NCI-H2227 treated with DMSO at 0.1 percent for 48 hours (cell line): ENCODE data around the gene CNOT1.
"Not testable (repeated sequence)": the region's sequence is repeated elsewhere in the genome, so short reads cannot be mapped to it uniquely, and the experiment has no call there.

Experiments used
- DNase-seq: peaks from one replicate; lab custom pipeline; 2025; lab: John Stamatoyannopoulos, UW

CNOT1 gene

DNA sequence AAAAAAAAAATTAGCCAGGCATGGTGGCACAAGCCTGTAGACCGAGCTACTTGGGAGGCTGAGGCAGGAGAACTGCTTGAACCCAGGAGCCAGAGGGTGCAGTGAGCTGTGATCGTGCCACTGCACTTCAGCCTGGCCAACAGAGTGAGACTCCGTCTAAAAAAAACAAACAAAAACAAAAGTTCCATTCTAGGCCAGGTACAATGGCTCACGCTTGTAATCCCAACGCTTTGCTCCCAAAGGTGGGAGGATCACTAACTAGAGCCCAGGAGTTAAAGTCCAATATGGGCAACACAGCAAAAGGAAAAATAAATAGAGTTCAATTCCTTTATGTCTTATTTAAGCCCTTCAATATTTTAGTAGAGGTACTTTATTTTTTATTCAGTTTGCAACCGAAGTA, 47.5 kb downstream of the CNOT1 start:
- no peak for DNase-seq

DNA sequence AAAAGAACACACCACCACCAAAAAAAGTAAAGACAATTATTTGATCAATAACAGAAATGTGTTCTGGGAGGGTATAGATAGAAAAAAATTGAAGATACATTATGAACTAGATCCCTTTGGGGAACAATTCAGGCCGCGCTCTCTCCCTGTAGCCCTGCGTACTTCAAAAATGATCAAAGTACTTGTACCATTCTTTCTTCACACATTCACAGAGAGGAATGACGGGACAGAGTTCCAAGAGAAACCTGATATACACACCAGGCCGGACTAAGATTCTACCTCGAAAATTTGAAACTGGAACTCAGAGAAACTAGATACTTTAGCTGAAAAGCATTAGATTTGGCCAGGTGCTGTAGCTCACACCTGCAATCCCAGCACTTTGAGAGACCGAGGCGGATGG, 50.0 kb downstream of the CNOT1 start:
- DNase-seq: no peak

- DNase-seq: no peak
Observed at GRCh38 chr16:58578642-58579041, 51.0 kb downstream of the CNOT1 start.

- DNase-seq: no peak
Observed at GRCh38 chr16:58577141-58577540, 52.5 kb downstream of the CNOT1 start.

- DNase-seq: no peak
Observed at GRCh38 chr16:58574895-58575294, 54.7 kb downstream of the CNOT1 start.

- not testable (repeated sequence) for DNase-seq
Observed at GRCh38 chr16:58565697-58566096, 63.9 kb downstream of the CNOT1 start.

- no peak for DNase-seq
Observed at GRCh38 chr16:58563775-58564174, 65.9 kb downstream of the CNOT1 start.

DNA sequence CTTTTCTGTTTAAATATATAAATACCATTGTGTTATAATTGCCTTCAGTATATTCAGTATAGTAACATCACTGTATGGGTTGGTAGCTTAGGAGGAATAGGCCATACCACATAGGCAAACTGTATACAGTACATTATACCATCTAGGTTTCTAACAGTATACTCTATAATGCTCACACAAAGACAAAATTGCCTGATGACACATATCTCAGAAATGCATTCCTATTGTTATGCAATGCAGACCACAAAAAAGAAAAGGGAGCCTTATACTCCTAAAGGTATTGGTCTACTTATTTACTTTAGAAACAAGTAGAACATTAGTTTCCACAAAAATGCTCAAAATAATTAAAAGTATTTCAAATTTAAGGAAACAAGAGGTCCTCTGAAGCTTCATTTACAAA, 66.4 kb downstream of the CNOT1 start:
- no peak for DNase-seq

DNA sequence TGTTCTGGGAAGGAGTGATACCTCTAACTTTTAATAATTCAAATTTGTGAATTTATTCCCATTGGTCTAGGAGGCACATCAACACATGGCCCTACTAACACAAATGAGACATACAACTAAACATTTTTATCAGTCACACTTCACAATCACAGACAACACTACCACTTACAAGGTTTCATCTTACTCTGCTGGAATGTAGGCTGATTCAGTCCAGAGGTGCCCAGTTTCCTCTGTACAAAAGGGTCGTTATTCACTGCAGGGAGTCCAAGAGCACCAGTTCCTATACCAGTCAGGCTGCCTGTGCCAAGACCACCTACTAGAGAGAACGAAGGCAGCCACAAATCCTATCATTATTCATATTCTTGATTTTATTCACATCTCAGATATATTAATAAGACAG, 72.9 kb downstream of the CNOT1 start:
- no peak for DNase-seq

DNA sequence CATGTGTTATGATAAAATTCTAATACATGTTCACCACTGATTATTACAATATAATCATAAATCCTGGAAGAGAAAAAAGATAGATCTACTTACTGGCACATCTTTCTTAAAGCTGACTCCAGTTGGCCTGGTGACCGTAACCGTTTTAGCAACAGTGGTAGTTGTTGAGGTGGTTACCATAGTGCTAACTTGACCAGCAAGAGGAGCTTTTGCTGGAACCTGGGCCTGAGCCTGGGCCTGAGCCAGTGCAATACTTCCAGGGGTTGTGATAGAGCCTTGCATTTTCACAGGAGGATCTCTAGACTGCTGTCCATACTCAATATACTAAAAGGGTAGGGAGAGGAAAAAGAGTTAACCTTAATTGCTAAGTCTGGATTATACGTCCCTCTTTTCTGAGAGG, 78.1 kb downstream of the CNOT1 start:
- no peak for DNase-seq

GRCh38 chr16:58548378-58548777, 81.2 kb downstream of the CNOT1 start:
- no peak for DNase-seq

GRCh38 chr16:58543685-58544084, 85.9 kb downstream of the CNOT1 start:
- no peak for DNase-seq

DNA sequence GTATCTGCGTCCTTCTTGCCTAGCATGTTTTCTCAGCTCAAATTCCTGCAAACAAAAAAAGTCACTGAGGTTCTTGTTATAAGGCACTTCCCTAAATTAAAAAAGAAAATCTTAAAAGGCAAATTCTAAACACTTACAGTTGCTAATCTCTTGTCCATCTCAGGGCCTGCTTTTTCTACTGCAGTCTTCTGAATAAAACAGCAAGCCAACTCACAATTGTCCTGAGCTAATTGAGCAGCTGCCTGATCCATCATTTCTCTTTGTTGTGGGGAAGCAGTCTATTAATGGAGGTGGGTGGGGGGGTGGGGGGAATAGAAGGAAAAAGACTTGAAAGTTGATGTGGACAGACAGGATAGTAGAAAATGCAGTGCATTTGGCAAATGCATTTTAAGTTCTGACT, 87.3 kb downstream of the CNOT1 start:
- DNase-seq: no peak

DNA sequence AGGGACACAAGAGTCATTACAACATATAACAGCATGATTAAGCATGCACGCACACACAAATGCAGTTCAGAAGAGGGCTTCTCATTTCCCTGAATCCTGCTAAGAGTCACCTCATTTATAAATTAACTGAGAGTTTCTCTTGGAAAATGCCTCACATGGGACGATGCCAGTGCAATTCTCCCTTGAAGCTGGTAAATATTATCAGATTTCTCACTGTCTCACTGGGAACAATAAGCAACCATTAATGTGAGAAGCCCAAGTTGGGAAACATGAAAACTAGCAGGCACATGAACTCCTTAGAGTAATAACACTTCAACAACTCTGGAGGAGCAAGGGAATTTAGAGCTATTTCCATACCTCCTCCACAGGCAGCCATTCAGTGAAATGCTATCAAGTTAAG, 87.9 kb downstream of the CNOT1 start:
- DNase-seq: no peak

DNA sequence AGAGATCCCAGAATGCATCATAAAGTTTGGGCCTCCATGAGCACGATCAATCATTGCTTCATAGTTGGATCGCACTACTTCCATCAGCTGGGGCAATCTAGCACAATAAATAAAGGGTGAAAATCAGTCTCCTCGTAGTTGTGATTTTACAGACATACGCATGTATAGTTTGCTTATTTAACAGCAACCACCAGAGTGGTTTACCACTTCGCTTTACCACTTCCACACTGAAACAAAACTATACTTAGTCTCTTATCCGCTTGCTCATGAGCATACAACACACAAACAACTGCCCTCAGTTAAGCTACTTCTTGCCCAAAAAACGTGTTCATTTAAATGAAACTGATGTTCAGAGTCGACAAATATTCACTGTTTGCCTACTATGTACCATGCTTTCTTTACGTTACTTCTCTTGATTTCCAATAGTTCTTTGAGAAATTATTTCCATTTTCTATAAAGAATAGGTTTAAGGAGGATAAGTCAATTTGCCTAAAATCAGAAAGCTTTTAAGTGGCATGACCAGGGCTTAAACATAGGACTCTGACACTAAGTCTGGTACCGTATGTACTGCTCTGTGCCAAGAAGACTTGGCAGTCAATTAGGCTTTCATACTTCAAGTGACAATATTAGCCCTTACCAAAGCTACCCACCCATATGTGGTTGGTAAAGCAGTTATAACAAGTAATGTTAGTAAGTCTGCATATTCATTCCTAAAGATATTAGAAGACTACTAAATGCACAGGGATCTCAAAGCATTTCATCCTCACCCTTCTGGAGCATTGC, 92.3 kb downstream of the CNOT1 start:
- no peak for DNase-seq

- DNase-seq: no peak
Observed at GRCh38 chr16:58536278-58536677, 93.3 kb downstream of the CNOT1 start.

GRCh38 chr16:58535100-58535499, 94.5 kb downstream of the CNOT1 start:
- no peak for DNase-seq

GRCh38 chr16:58533751-58534470, 95.7 kb downstream of the CNOT1 start:
- DNase-seq: no peak

GRCh38 chr16:58532414-58532813, 97.2 kb downstream of the CNOT1 start:
- no peak for DNase-seq

GRCh38 chr16:58530179-58530578, 99.4 kb downstream of the CNOT1 start:
- DNase-seq: no peak

DNA sequence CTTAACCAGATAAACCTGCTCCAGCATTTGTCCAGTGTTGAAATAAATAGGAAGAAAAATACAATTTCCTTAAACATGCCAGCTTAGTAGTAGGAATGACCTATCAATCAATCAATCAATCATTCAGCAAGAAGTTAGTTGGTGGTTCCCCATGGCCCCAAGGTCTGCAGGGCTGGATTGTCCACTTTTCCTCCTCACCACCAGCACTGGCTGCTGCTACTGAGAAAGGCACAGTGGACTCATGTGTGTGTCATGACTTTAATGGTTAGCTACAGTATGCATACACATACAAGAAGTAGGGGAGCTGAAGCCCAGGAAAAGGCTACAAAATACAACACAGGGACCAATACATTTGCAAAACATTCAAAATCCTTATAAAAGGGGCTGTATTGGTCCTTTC, 109.9 kb downstream of the CNOT1 start:
- DNase-seq: no peak

DNA sequence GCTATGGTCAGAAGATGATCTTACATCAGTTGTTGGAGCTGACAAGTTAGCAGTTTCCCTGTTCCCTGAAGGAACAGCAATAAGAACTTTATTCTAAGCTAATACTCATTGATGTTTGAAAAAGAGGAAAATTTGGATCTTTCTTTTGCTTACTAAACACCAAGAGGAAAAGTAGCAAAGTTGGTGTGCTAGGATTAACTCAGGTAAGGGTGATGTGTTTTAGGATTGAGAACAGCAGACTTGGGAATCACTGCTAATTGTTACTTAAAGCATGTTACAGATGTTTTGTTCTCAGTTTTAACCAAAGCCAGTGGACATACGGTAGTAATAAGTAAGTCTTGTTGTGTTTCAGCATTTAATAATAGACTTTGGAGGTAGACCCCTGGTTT, 110.7 kb downstream of the CNOT1 start:
- no peak for DNase-seq

GRCh38 chr16:58518083-58518979, 111.3 kb downstream of the CNOT1 start:
- DNase-seq: no peak
